HG02571 (cell line): ENCODE data around the gene ENTHD1.
A peak's percentile ranks its signal among the peaks of the same experiment; 100 is the strongest.
"Not testable (repeated sequence)": the region's sequence is repeated elsewhere in the genome, so short reads cannot be mapped to it uniquely, and the experiment has no call there.

Experiments
- ATAC-seq: cut with Tn5 transposase; IDR thresholded peaks from one replicate; pipeline ENCODE4 v1.9.1; 2021; ENCODE audit warnings: mild to moderate bottlenecking, moderate library complexity; ENCODE audit not compliant: unreplicated experiment

Gene ENTHD1

GRCh38 chr22:39901565-39902146 is 8.1 kb upstream of the ENTHD1 start:
- no peak for ATAC-seq

GRCh38 chr22:39900306-39901227 is 7.0 kb upstream of the ENTHD1 start, which contains the start of gene GRAP2:
TSS of gene GRAP2 (plus strand) at chr22:39901084. CDS start at chr22:39947107, 46,023 bp downstream.
- ATAC-seq: peak; percentile 54

DNA sequence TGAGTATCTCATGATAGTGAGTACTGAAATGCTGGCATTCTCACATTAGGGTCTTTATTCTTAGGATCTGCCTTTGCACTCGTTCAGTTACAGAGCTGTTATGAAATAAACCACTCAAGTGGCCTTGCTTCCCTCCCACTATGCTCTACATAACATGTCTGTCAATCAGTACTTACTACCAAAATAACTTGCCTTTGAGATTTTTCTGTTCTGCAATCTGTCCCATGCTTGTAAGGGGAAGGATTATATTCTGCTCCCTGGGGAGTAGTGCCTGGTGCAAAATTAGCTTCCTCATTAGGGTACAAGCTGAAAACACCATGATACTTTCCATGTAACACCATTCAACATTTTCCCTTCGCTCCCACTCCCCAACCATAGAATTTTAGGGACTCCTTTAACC is 5.4 kb upstream of the ENTHD1 start:
- ATAC-seq: no peak

GRCh38 chr22:39897841-39898240 is 4.3 kb upstream of the ENTHD1 start:
- ATAC-seq: no peak

DNA sequence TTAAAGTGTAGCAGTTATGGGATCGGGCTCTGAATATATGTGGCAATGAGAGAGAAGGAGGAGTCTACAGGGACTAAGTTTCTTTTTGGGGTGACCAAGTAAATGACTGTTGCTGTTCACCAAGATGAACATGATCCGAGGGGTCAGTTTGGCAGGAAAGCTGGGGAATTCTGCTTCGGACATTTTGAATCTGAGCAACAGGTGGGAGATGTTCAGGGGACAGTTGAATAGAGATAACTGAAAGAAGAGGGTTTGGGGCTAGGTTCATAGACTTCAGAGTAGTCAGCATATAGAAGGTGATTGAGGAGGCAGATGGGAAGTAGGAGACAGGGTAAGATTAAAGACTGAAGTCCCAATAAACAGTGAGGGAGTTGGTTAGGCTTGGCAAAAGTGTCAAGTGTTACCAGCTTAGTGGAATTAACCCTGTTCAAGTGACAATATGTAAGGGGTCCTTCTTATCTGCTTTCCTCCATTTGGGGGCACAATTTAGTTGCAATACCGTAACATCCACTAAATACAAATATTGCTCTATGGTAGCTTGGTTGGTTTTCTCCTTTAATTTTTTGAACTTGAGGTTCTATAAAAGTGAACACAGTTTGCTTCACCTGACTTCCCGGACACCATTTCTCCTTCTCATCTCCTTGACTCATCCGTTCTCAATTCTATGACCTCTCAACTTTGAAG is 2.9 kb upstream of the ENTHD1 start:
- no peak for ATAC-seq

DNA sequence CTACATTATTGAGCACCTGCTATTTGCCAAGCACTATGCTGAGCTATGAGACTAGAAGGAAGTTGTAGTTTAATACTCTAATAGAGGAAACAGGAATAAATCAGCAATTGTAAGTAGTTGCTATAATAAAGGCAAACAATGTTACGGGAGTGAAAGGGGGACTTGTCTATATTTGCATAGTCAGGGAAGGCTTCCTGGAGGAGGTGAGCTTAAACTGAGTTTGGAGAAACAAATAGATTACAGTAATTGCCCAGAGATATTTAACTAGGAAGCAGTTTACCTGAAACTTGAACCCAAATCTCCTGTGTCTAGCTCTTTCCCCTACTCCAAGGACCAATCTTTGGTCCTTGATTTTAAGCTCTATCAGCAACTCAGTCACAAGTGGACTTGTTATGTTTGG is 2.1 kb upstream of the ENTHD1 start:
- ATAC-seq: no peak

DNA sequence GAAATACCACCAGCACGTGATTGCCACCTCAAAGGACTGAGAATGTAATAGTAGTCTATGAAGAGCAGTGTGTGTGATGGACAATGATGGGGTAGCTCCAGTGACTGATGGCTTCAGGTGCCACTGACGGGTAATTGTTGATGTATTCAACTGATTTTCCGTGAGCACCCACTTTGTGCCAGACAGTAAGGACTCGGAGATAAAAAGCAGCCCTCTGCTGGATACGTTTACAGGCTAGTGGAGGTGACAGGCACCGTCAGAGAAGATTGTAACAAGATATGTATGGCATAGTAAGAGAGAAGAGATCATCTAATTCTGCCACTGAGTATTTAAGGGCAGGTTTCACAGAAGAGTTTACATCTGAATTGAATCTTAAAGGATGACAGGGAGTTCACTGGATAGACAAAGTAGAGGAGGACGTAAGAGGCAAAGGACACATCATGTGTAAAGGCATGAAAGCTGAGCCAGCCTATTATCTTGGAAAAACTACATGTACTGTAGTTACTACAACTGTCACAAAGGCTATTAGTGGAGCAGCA is 1.1 kb upstream of the ENTHD1 start:
- no peak for ATAC-seq

- not testable (repeated sequence) for ATAC-seq
These were observed 3.6 kb downstream of the ENTHD1 start for GRCh38 chr22:39889924-39890323.

GRCh38 chr22:39883057-39883456 is 10.5 kb downstream of the ENTHD1 start:
- ATAC-seq: no peak

DNA sequence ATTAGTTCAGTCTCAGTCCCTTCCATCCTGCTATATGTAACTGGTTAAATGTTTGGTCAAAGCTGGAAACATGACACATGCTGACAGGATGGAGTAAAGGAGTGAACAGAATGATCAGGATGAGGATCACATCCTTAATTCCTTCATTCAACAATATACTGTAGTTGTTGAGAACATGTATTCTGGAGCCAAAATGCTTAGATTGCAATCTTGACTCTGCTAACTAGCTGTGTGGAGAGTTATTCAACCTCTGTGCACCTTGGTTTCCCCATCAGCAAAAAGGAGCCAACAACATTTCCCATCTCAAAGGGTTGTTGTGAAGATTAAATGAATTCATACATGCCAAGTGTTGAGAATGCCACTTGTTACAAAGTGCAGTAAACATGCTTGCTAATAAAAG is 12.8 kb downstream of the ENTHD1 start:
- no peak for ATAC-seq

- ATAC-seq: no peak
These were observed 16.3 kb downstream of the ENTHD1 start for GRCh38 chr22:39877079-39877845.

GRCh38 chr22:39875176-39875885 is 18.2 kb downstream of the ENTHD1 start:
- ATAC-seq: not testable (repeated sequence)

DNA sequence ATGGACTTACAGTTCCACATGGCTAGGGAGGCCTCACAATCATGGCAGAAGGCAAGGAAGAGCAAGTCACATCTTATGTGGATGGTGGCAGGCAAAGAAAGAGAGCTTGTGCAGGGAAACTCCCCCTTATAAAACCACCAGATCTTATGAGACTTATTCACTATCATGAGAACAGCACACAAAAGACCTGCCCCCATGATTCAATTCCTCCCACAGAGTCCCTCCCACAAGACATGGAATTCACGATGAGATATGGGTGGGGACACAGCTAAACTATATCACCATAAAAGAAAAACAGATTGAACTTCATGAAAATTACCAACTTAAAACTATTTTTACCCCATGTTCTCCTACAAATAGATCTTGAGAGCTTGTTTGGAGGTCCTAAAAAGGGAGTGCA is 19.6 kb downstream of the ENTHD1 start:
- no peak for ATAC-seq

DNA sequence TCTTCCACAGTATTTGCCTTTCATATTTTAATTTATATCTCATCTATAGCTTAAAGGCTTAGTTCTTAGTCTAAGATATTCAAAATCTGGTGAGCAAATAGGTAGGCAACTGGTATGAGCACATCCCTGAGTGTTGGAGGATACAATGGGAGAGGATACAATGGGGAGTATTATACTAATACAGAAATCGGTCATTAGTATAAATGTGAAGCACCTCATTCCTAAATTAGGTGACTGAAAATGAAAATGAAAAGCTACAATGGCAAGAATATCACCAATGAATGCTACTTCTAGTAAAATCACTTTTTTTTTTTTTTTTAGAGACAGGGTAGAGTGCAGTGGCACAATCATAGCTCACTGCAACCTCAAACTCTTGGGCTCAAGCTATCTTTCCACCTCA is 21.0 kb downstream of the ENTHD1 start:
- ATAC-seq: no peak

DNA sequence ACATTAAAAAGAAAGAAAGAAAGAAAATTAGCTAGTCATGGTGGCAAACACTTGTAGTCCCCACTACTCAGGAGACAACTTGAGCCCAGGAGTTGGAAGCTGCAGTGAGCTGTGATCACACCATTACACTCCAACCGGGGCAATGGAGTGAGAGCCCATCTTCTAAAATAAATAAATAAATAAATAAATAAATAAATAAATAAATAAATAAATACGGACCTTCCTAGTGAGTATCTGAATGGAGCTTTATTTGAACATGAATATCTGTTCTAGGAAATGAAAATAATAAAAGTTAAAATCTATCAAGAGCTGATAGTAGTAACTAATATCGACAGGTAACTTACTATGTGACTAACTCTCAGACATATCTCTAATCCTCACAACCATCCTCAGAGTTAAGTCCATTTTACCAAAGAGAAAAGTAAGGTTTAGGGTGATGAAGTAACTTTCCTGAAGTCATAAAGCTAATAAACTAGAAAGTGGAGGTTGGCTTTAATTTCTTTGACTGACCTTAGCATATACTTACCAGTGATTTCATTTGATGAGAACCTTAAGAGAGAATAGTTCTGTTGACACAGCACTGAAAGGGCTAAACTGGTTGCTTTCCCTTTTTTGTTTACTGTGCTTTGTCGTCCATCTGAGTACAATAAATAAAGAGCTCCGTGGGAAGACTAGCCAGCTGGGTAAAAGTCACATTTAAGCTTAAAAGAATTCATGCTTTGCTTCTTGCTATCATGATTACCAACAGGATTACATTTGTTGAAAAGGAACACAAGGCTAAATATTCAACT is 22.4 kb downstream of the ENTHD1 start:
- no peak for ATAC-seq

DNA sequence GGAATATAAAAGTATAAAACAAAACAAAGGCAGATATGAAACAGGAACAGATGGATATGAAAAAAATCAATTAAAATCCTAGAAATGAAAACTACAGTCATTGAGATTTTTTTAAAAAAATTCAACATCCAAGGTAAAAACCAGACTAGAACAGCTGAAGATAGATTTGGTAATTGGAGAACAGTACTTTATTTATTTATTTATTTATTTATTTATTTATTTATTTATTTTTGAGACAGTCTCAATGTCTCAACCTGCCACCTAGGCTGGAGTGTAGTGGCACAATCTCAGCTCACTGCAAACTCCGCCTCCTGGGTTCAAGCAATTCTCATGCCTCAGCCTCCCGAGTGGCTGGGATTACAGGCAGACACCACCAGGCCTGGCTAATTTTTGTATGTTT is 23.8 kb downstream of the ENTHD1 start:
- not testable (repeated sequence) for ATAC-seq

DNA sequence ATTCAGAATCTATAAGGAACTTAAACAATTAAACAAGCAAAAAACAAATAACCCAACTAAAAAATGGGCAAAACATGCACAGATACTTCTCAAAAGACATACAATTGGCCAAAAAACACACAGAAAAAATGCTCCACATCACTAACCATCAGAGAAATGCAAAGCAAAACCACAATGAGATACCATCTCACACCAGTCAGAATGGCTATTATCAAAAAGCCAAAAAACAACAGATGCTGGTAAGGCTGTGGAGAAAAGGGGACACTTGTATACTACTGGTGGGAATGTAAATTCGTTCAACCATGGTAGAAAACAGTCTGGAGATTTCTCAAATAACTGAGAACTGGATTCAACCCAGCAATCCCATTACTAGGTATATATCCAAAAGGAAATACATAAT is 24.8 kb downstream of the ENTHD1 start:
- no peak for ATAC-seq

DNA sequence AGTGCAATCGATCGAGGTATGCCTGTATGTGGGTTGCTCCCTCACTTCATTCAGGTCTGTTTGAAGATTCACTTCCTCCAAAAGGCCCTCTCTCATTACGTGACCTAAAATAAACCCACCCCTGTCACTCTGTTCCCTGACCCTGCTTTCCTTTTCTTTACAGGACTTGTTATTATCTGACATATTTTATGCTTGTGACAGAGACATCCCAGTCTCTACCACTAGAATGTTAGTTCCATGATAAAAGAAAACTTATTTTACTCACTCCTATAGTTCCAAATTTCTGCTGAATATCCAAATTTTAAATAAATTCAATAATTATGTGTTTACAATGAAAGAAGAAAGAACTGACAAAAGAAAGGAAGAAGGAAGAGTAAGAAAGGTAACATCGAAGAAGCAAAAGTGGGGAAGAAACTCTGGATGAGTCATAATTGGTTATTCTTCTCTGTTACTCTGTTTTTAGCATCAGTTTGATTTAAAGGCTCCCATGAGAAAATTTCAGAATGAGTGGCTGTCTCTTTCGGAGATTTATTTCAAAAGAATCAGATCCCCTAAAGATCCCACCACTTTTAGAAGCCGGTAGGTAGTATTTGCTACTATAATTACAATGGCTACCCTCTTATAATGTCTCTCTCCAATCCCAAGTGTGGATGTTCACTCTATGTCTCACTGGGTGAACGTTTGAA is 33.5 kb downstream of the ENTHD1 start:
- no peak for ATAC-seq

GRCh38 chr22:39856588-39856987 is 37.0 kb downstream of the ENTHD1 start:
- no peak for ATAC-seq
